Progenitor cell of endocrine pancreas (in vitro differentiated cells): ENCODE measurements around the gene FBN3. TPM values are rescaled to one million over a fixed set of nuclear protein-coding genes. Genes with fewer than 3 reads are reported as not detected.

Experiments
- DNase-seq: peaks from one replicate; pipeline ENCODE4 v3.0.0; 2021; ENCODE audit warnings: low spot score; ENCODE audit not compliant: unreplicated experiment
- H3K27ac Mint-ChIP-seq: 2 replicates; pipeline ENCODE4 v1.8.0; 2021; ENCODE audit warnings: mild to moderate bottlenecking, moderate library complexity, mixed read lengths
- H3K27me3 Mint-ChIP-seq: 2 replicates; pipeline ENCODE4 v1.8.0; 2021; ENCODE audit warnings: mixed read lengths
- H3K36me3 Mint-ChIP-seq: 2 replicates; pipeline ENCODE4 v1.8.0; 2022; ENCODE audit warnings: mixed read lengths; ENCODE audit not compliant: insufficient read depth
- H3K4me1 Mint-ChIP-seq: 2 replicates; pipeline ENCODE4 v1.8.0; 2021; ENCODE audit warnings: low read depth, mixed read lengths
- H3K4me3 Mint-ChIP-seq: 2 replicates; pipeline ENCODE4 v1.8.0; 2021; ENCODE audit warnings: low read depth, mild to moderate bottlenecking, moderate library complexity, mixed read lengths
- H3K9me3 Mint-ChIP-seq: 2 replicates; pipeline ENCODE4 v1.8.0; 2021; ENCODE audit warnings: low read depth, mixed read lengths
- total RNA-seq: library from RNA; stranded (reverse); gene quantifications from 2 replicates; pipeline ENCODE4 v1.2.1, GENCODE V29; 2021
- TF ChIP-seq, protein P1 (sequence below): fragments of 200-600 bp; sonication (generic); IDR thresholded peaks from one replicate; pipeline ENCODE4 v1.5.0; 2021; ENCODE audit warnings: antibody characterized with exemption, mild to moderate bottlenecking; ENCODE audit not compliant: unreplicated experiment

The FBN3 gene
- total RNA-seq, 1 donor from 2014 or later, result 121 TPM

DNA sequence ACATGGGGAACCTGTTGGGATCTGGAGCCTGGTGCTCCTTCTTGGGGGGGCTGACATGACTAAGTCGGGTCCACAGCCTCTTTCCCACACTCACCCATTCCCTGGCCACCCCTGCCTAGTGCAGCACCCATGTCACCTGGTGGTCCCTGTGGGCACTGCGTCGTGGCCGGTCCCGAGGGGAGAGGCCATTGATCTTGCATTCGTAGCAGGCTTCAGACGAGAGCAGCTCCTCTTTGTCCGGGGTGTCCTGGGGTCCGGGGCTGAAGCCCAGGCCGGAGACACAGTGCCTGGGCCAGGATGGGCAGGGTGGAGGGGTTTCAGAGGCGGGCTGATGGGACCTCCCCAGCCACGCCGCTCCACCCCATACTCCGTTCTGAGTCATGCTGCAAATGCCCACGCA, 77.5 kb downstream of the FBN3 start:
- Mint-ChIP-seq H3K4me3 (no peak overlapping the region), H3K27me3 (no peaks in the 10 kb centered on the region), H3K36me3 (peaks cover 47% of the 10 kb centered on the region), H3K4me1 (no peaks in the 10 kb centered on the region), H3K27ac (no peak overlapping the region), H3K9me3 (peaks cover 7% of the 10 kb centered on the region)
- TF ChIP-seq, protein P1, sequence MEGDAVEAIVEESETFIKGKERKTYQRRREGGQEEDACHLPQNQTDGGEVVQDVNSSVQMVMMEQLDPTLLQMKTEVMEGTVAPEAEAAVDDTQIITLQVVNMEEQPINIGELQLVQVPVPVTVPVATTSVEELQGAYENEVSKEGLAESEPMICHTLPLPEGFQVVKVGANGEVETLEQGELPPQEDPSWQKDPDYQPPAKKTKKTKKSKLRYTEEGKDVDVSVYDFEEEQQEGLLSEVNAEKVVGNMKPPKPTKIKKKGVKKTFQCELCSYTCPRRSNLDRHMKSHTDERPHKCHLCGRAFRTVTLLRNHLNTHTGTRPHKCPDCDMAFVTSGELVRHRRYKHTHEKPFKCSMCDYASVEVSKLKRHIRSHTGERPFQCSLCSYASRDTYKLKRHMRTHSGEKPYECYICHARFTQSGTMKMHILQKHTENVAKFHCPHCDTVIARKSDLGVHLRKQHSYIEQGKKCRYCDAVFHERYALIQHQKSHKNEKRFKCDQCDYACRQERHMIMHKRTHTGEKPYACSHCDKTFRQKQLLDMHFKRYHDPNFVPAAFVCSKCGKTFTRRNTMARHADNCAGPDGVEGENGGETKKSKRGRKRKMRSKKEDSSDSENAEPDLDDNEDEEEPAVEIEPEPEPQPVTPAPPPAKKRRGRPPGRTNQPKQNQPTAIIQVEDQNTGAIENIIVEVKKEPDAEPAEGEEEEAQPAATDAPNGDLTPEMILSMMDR, result peak; percentile 12
- no peak for DNase-seq

DNA sequence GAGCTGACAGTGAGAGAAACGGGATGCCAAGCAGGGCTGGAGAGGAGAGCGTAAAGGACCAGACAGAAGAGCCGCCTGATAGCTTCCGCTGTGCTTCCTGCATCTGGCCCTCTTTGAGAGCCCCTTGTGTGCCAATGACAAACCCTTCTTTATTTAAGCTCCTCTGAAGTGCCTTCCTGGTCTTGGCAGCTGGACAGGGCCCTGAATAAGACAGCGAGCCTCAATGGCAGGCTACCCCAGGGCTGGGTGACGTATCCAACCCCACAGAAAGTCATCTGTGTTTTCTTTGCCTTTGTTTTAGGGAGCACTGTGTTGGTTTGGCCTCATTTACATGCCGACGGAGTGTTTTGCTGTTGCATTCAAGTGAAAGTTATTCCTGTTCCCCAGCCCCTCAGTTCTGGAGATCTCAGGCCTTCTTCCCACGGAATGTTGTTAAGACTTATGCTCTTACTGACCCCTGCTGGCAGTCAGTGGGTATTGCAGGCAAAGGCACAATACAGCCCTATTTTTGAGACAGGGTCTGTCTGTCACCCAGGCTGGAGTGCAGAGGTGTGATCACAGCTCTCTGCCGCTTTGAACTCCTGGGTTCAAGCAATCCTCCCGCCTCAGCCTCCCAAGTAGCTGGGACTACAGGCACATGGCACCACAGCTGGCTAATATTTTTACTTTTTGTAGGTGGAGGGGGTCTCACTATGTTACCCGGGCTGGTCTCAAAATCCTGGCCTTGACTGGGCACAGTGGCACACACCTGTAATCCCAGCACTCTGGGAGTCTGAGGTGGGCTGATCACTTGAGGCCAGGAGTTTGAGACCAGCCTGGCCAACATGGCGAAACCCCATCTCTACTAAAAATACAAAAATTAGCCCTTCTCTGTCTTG, 80.1 kb downstream of the FBN3 start:
- Mint-ChIP-seq H3K27me3 (no peaks in the 10 kb centered on the region), H3K4me1 (no peaks in the 10 kb centered on the region), H3K9me3 (peaks cover 7% of the 10 kb centered on the region), H3K4me3 (no peak overlapping the region), H3K36me3 (peaks cover 30% of the 10 kb centered on the region), H3K27ac (peak overlapping the region; percentile 69)
- no peak for DNase-seq
- TF ChIP-seq, protein P1, result peak; percentile 56

DNA sequence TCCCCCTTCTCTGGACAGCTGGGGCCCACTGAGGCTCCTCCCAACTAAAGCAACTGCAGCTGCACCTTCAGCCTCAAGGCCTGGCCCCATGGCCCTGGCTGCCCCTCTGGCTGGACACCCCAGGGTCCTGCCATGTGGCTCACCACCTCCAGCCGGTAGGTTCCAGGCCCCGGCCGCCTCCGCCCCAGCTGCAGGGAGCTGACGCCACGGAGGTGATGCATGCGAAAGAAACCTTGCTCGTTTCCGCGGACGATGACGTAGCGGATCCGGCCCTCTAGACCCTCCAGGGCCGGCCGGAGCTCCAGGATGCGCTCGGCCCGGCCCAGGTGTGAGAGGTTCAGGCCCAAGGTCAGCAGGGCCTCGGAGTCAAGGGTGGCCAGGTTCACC, 83.5 kb downstream of the FBN3 start:
- Mint-ChIP-seq H3K27me3 (no peaks in the 10 kb centered on the region), H3K9me3 (peaks cover 7% of the 10 kb centered on the region), H3K4me3 (no peak overlapping the region), H3K4me1 (no peaks in the 10 kb centered on the region), H3K27ac (no peak overlapping the region), H3K36me3 (peaks cover 16% of the 10 kb centered on the region)
- TF ChIP-seq, protein P1, result no peak
- DNase-seq, result no peak

DNA sequence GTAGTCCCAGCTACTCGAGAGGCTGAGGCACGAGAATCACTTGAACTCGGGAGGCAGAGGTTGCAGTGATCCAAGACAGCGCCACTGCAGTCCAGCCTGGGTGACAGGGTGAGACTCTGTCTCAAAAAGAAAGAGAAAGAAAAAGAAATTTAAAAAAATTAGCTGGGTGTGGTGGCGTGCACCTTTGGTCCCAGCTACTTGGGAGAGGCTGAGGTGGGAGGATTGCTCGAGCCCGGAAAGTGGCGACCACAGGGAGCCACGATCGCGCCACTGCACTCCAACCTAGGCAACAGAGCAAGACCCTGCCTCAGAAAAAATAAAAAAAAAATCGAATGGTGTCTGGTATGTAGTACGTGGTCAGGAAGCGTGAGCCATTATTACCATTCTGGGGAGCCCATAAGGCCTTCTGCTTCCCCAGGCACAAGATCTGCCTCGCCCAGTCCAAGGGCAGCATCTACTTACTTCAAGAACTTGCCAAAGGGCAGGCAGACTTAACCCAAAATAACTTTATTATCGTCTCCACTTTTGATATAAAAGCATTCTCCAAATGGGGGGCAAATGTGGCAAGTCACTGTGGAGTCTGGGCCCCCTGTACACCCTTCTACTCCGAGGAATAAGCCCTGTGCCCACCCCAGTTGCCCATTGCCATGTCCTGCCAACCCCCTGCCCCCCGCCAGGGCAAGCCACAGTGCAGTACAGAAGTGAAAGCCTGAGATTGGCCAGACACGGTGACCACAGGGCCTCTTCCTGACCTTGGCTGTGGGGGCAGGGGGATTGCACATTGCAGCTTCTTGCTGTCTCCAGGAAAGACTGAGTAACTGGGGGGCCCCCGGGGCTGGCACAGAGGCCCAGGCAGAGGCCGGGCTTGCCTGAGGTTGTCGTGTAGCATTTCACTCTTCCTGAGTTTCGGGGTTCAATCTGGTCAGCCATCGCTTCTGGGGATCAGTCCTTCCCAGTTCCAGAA, 84.2 kb downstream of the FBN3 start:
- no peak overlapping the region for H3K4me3 Mint-ChIP-seq
- no peaks in the 10 kb centered on the region for H3K27me3 Mint-ChIP-seq
- H3K27ac Mint-ChIP-seq, result no peak overlapping the region
- TF ChIP-seq, protein P1, result no peak
- H3K36me3 Mint-ChIP-seq, result peaks cover 11% of the 10 kb centered on the region
- H3K9me3 Mint-ChIP-seq, result peaks cover 4% of the 10 kb centered on the region
- no peak for DNase-seq
- no peaks in the 10 kb centered on the region for H3K4me1 Mint-ChIP-seq
